K562 (cell line): ENCODE data around the gene ZNF547. TPM values are rescaled to one million over a fixed set of nuclear protein-coding genes. Genes with fewer than 3 reads are reported as not detected.

Source experiments
- ATAC-seq: fragments of 200-7000 bp; cut with Tn5 transposase; 3 replicates; pipeline ENCODE4 v1.9.1; 2020; ENCODE audit warnings: moderate library complexity
- BruUV-seq: library from RNA; stranded (reverse); fragments of 400-500 nt; replicated peaks from 2 replicates; lab custom pipeline; 2021; lab: Mats Ljungman, UMichigan
- CTCF ChIA-PET: fragments of 300-600 bp; formaldehyde crosslinking; extraction: SDS; loops from one replicate; lab custom pipeline; 2021; ENCODE audit warnings: low intra/inter-chr PET ratio; lab: Yijun Ruan, JAX
- POLR2A ChIA-PET: fragments of 300-600, 350-650 bp; sonication (Branson Sonifier 250); formaldehyde crosslinking; extraction: SDS; loops from one replicate; lab custom pipeline; 2021; ENCODE audit warnings: antibody characterized with exemption, inconsistent platforms; lab: Yijun Ruan, JAX
- DNase-seq, 4 experiments: peaks; one replicate each; pipeline versions ENCODE4 v3.0.0 to v3.0.0-alpha.2; 2011 to 2018; ENCODE audit warnings: low spot score in 3 of 4, mixed read lengths in 3 of 4; ENCODE audit errors: extremely low read depth in 1 of 4
- FAIRE-seq: peaks from 2 replicates; lab custom pipeline; 2011; peaks lifted over from hg19 to GRCh38; lab: Jason Lieb, UNC
- H2AFZ ChIP-seq: 2 replicates; pipeline ENCODE4 v1.6.0; 2011; ENCODE audit warnings: low read depth, low read length, control low read depth, inconsistent platforms
- H3K27ac ChIP-seq: fragments of 200-600 bp; 3 replicates; pipeline ENCODE4 v1.8.0; 2011; ENCODE audit warnings: low read depth, mild to moderate bottlenecking, control low read depth, inconsistent platforms, low read length, moderate library complexity, mixed read lengths; ENCODE audit errors: extremely low read depth
- H3K27me3 ChIP-seq, 2 experiments: fragments of 300-600 bp in 1 of 2; 2 replicates in 1 of 2; 3 replicates in 1 of 2; pipeline versions ENCODE4 v1.6.0 to v1.8.0; 2011; ENCODE audit warnings: inconsistent platforms in 2 of 2, low read length in 2 of 2, mild to moderate bottlenecking in 1 of 2, mixed read lengths in 1 of 2, moderate library complexity in 1 of 2; ENCODE audit not compliant: control insufficient read depth in 2 of 2, insufficient read depth in 2 of 2
- H3K36me3 ChIP-seq: fragments of 300-600 bp; 3 replicates; pipeline ENCODE4 v1.8.0; 2011; ENCODE audit warnings: mild to moderate bottlenecking, low read length, inconsistent platforms; ENCODE audit not compliant: control insufficient read depth, insufficient read depth
- H3K4me1 ChIP-seq, 2 experiments: fragments of 200-600 bp in 1 of 2; replicated peaks in 1 of 2; 2 replicates in 1 of 2; 3 replicates in 1 of 2; pipeline versions ENCODE4 v1.5.1 to v1.8.0; 2011; ENCODE audit warnings: inconsistent platforms in 2 of 2, low read length in 2 of 2, mild to moderate bottlenecking in 1 of 2, mixed read lengths in 1 of 2, moderate library complexity in 1 of 2; ENCODE audit not compliant: control insufficient read depth in 2 of 2, insufficient read depth in 2 of 2
- H3K4me2 ChIP-seq: 2 replicates; pipeline ENCODE4 v1.6.1; 2011; ENCODE audit warnings: low read length, control low read depth, inconsistent platforms, mixed read lengths; ENCODE audit not compliant: insufficient read depth
- H3K4me3 ChIP-seq: fragments of 200-600 bp; sonication (generic), shearing (Covaris generic); 2 replicates; pipeline ENCODE4 v1.5.1; 2016; ENCODE audit warnings: control low read depth, inconsistent platforms
- H3K79me2 ChIP-seq: fragments of 200-600 bp; 3 replicates; pipeline ENCODE4 v1.8.0; 2011; ENCODE audit warnings: low read length, inconsistent platforms; ENCODE audit not compliant: control insufficient read depth, insufficient read depth
- H3K9ac ChIP-seq, 2 experiments: 2 replicates each; pipeline versions ENCODE4 v1.6.0 to v1.6.1; 2011; ENCODE audit warnings: low read depth in 2 of 2, low read length in 2 of 2, control low read depth in 1 of 2, inconsistent platforms in 1 of 2, mild to moderate bottlenecking in 1 of 2, mixed read lengths in 1 of 2; ENCODE audit not compliant: insufficient read depth in 1 of 2
- H3K9me1 ChIP-seq: one replicate; pipeline ENCODE4 v1.6.0; 2011; ENCODE audit warnings: inconsistent platforms, mild to moderate bottlenecking, low read length, moderate library complexity; ENCODE audit not compliant: control insufficient read depth, insufficient read depth
- H3K9me3 ChIP-seq: replicated peaks from 2 replicates; pipeline ENCODE4 v1.5.1; 2011; ENCODE audit warnings: low read depth, low read length, inconsistent platforms; ENCODE audit not compliant: control insufficient read depth, insufficient read depth
- H4K20me1 ChIP-seq: replicated peaks from 2 replicates; pipeline ENCODE4 v1.6.1; 2011; ENCODE audit warnings: low read length, inconsistent platforms, mixed read lengths; ENCODE audit not compliant: control insufficient read depth, insufficient read depth
- CBX1 ChIP-seq: sonication (generic); IDR thresholded peaks from 2 replicates; pipeline ENCODE4 v1.6.1; 2016; ENCODE audit warnings: antibody characterized with exemption, low read depth, mild to moderate bottlenecking
- ETV1 ChIP-seq: fragments of 450-650 bp; conservative IDR thresholded peaks from 2 replicates; pipeline ENCODE4 v1.6.1; 2016; ENCODE audit warnings: missing genetic modification characterization, control low read depth, low read depth, missing compliant biosample characterization
- MED1 ChIP-seq: sonication (generic); formaldehyde crosslinking; IDR thresholded peaks from 2 replicates; pipeline ENCODE4 v1.8.1; 2023; ENCODE audit warnings: missing genetic modification reagents, borderline replicate concordance
- PRPF4 ChIP-seq: fragments of 200-400 bp; formaldehyde crosslinking; IDR thresholded peaks from one replicate; pipeline ENCODE4 v1.6.1; 2017; ENCODE audit warnings: low read length, low read depth, mild to moderate bottlenecking; ENCODE audit not compliant: insufficient read depth, poor library complexity, severe bottlenecking
- SREBF1 ChIP-seq: fragments of 150-350 bp; IDR thresholded peaks from 2 replicates; pipeline ENCODE4 v1.6.1; 2014; ENCODE audit warnings: antibody characterized with exemption, low read depth, low read length, borderline replicate concordance
- SREBF2 ChIP-seq: sonication (generic); formaldehyde crosslinking; IDR thresholded peaks from 2 replicates; pipeline ENCODE4 v1.4.0; 2020; ENCODE audit warnings: mild to moderate bottlenecking, missing genetic modification reagents
- TAF15 ChIP-seq: fragments of 200-400 bp; formaldehyde crosslinking; IDR thresholded peaks from 2 replicates; pipeline ENCODE4 v1.6.1; 2017; ENCODE audit warnings: mild to moderate bottlenecking, low read depth, low read length, moderate library complexity
- WGBS: fragments of 100-300 bp; shearing (Covaris generic); methylation state at CpG from one replicate; pipeline ENCODE4 v1.1.6; 2016; ENCODE audit warnings: low coverage, mixed read lengths; ENCODE audit not compliant: insufficient coverage; ENCODE audit errors: missing lambda C conversion rate; 5-methylcytosine and 5-hydroxymethylcytosine counted together
- in situ Hi-C: fragments of 300-500 bp; cut with MboI; formaldehyde crosslinking; loops from 4 replicates; pipeline ENCODE4 v1.15.0; 2018; ENCODE audit warnings: inconsistent platforms, mixed read lengths
- intact Hi-C: fragments of 100-400 bp; cut with micrococcal nuclease; formaldehyde crosslinking; loops from 2 replicates; pipeline ENCODE4 v1.14.2; 2022
- polyA plus RNA-seq, 8 experiments: library from polyadenylated mRNA; depleted of rRNA in 4 of 8; stranded (reverse) in 5 of 8; unstranded in 3 of 8; fragments of >200 nt; fragmentation: Nextera tagmentation in 2 of 8; fragmentation: Illumina TruSeq in 1 of 8; extraction: Ambion mirVana in 2 of 8; extraction: Trizol in 1 of 8; gene quantifications; 2 replicates each; pipeline versions ENCODE4 v1.2.1 to v1.2.3, GENCODE V29; 2011 to 2014; ENCODE audit warnings: inconsistent platforms in 1 of 8, missing spikeins in 1 of 8
- total RNA-seq, 7 experiments: library from RNA; depleted of rRNA in 6 of 7; stranded (reverse); fragments of >200 nt in 6 of 7; fragmentation: Illumina TruSeq in 2 of 7; extraction: Trizol in 2 of 7; gene quantifications; 2 replicates each; pipeline versions ENCODE4 v1.2.1 to v1.2.3, GENCODE V29; 2011 to 2021; ENCODE audit warnings: low replicate concordance in 1 of 7
- TF ChIP-seq, protein P1 (sequence below): sonication (generic); formaldehyde crosslinking; IDR thresholded peaks from 2 replicates; pipeline ENCODE4 v1.8.1; 2023; ENCODE audit warnings: mild to moderate bottlenecking, missing genetic modification reagents, moderate library complexity

The ZNF547 gene
- total and polyA plus RNA-seq, 9 of the 15 experiments (the other 6 are each of a cell fraction or from before 2014, with no cell fraction given): 0.03 to 0.96 (median 0.30) TPM

DNA sequence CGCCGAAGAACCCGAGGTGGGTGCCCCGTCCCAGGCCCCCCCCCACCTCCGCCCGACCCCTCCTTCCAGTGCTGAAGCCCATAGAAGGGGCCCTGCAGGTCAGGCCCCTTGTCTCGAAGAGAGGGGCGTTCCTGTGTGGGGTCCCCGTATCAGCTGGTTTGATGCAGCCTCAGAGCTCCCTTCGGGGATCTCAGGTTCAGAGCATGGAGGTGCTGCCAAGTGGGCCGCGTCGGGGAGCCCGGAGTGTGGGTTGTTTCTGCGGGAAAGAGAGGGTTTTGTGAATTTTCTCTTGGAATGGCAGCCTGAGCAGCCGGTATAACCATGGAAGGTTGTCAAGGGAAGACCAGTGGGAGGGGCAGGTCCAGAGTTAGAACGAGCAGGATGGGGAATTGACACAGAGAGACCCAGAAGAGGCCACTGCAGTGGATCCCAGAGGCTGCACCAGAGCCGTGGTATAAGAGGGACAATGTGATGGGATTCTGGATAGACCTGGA is 384 bp downstream of the ZNF547 start:
- 7% methylated on average over 10 of the region's 18 CpGs for whole genome bisulfite sequencing
- H3K27ac ChIP-seq: peak overlapping the region; percentile 66; the same call in 2 of the 3 replicates
- FAIRE-seq (no peak), ATAC-seq (no peak; the same call in 2 of the 3 replicates), DNase-seq (no peak)
- TF ChIP-seq TAF15 (no peak), SREBF2 (CRISPR knock-in tag) (no peak), PRPF4 (no peak), ETV1 (tag) (no peak), CBX1 (no peak), SREBF1 (no peak), MED1 (CRISPR knock-in tag) (no peak)
- TF ChIP-seq, protein P1, sequence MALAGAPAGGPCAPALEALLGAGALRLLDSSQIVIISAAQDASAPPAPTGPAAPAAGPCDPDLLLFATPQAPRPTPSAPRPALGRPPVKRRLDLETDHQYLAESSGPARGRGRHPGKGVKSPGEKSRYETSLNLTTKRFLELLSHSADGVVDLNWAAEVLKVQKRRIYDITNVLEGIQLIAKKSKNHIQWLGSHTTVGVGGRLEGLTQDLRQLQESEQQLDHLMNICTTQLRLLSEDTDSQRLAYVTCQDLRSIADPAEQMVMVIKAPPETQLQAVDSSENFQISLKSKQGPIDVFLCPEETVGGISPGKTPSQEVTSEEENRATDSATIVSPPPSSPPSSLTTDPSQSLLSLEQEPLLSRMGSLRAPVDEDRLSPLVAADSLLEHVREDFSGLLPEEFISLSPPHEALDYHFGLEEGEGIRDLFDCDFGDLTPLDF (CRISPR knock-in tag): no peak
- no peaks in the 10 kb centered on the region for H3K36me3 ChIP-seq
- peak overlapping the region; percentile 83 for H3K4me2 ChIP-seq
- BruUV-seq: no TSS peak
- ChIA-PET CTCF (no interaction called here), POLR2A (interaction anchor here (0.7 kb wide), 1 partner anchor 26 kb away, joined by 4 read pairs; the partner anchor contains the start of gene ZNF548)
- no peaks in the 10 kb centered on the region for H3K79me2 ChIP-seq
- H3K27me3 ChIP-seq: no peaks in the 10 kb centered on the region
- no peaks in the 10 kb centered on the region for H4K20me1 ChIP-seq
- peak overlapping the region; percentile 46 to 79 for H3K9ac ChIP-seq
- in situ Hi-C loops: no loop called here
- no peaks in the 10 kb centered on the region for H3K9me1 ChIP-seq
- peak overlapping the region; percentile 23; the same call in 1 of the 2 replicates for H2AFZ ChIP-seq
- peak overlapping the region; percentile 50 for H3K4me3 ChIP-seq
- intact Hi-C loops: no loop called here
- H3K9me3 ChIP-seq: peaks cover 4% of the 10 kb centered on the region; the same call in 1 of the 2 replicates
- H3K4me1 ChIP-seq: peaks cover 0 to 5% of the 10 kb centered on the region in 2 experiments; a peak in 1 of 5 replicates
